ENCODE data around the gene MAST4. TPM values are rescaled to one million over a fixed set of nuclear protein-coding genes. Genes with fewer than 3 reads are reported as not detected.

MAST4 gene
- total RNA-seq, 1 donor, result 12.7 TPM

GRCh38 chr5:67214707-67215447 is 618.7 kb downstream of the MAST4 start:
- Histone ChIP-seq H3K4me2 (ENCODE audit: insufficient read depth, low read length) (no peak overlapping the region), H3K27me3 (ENCODE audit: insufficient read depth, low read length) (no peaks in the 10 kb centered on the region), H3K4me3 (ENCODE audit: insufficient read depth, low read length) (no peak overlapping the region), H3K79me2 (ENCODE audit: insufficient read depth, low read length) (no peaks in the 10 kb centered on the region), H3K27ac (ENCODE audit: low read depth, low read length) (no peak overlapping the region), H3K4me1 (ENCODE audit: insufficient read depth, low read length) (peaks cover 13% of the 10 kb centered on the region), H4K20me1 (ENCODE audit: insufficient read depth, low read length) (no peaks in the 10 kb centered on the region), H2AFZ (ENCODE audit: low read length) (peak overlapping the region; percentile 76), H3K36me3 (ENCODE audit: insufficient read depth, low read length) (no peaks in the 10 kb centered on the region), H3K9me3 (ENCODE audit: low read depth, low read length) (no peaks in the 10 kb centered on the region)
- TF ChIP-seq, protein P1, sequence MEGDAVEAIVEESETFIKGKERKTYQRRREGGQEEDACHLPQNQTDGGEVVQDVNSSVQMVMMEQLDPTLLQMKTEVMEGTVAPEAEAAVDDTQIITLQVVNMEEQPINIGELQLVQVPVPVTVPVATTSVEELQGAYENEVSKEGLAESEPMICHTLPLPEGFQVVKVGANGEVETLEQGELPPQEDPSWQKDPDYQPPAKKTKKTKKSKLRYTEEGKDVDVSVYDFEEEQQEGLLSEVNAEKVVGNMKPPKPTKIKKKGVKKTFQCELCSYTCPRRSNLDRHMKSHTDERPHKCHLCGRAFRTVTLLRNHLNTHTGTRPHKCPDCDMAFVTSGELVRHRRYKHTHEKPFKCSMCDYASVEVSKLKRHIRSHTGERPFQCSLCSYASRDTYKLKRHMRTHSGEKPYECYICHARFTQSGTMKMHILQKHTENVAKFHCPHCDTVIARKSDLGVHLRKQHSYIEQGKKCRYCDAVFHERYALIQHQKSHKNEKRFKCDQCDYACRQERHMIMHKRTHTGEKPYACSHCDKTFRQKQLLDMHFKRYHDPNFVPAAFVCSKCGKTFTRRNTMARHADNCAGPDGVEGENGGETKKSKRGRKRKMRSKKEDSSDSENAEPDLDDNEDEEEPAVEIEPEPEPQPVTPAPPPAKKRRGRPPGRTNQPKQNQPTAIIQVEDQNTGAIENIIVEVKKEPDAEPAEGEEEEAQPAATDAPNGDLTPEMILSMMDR (IDR thresholded peaks at IDR 0.05; ENCODE audit: extremely low read depth, low read depth, low read length), result no peak
- DNase-seq (ENCODE audit: insufficient read length, low spot score, missing footprints), result no peak

GRCh38 chr5:67215519-67216471 is 619.6 kb downstream of the MAST4 start:
- H3K36me3 ChIP-seq (ENCODE audit: insufficient read depth, low read length), result no peaks in the 10 kb centered on the region
- H3K4me1 ChIP-seq (ENCODE audit: insufficient read depth, low read length), result peaks cover 13% of the 10 kb centered on the region
- H3K27me3 ChIP-seq (ENCODE audit: insufficient read depth, low read length), result no peaks in the 10 kb centered on the region
- peak overlapping the region; percentile 57 for H3K4me3 ChIP-seq (ENCODE audit: insufficient read depth, low read length)
- H4K20me1 ChIP-seq (ENCODE audit: insufficient read depth, low read length), result no peaks in the 10 kb centered on the region
- no peaks in the 10 kb centered on the region for H3K79me2 ChIP-seq (ENCODE audit: insufficient read depth, low read length)
- peak overlapping the region; percentile 71 for H3K4me2 ChIP-seq (ENCODE audit: insufficient read depth, low read length)
- H2AFZ ChIP-seq (ENCODE audit: low read length), result peak overlapping the region; percentile 76
- H3K27ac ChIP-seq (ENCODE audit: low read depth, low read length), result no peak overlapping the region
- DNase-seq (ENCODE audit: insufficient read length, low spot score, missing footprints), result peak; percentile 75
- H3K9me3 ChIP-seq (ENCODE audit: low read depth, low read length), result no peaks in the 10 kb centered on the region
- TF ChIP-seq, protein P1 (IDR thresholded peaks at IDR 0.05; ENCODE audit: extremely low read depth, low read depth, low read length), result no peak

DNA sequence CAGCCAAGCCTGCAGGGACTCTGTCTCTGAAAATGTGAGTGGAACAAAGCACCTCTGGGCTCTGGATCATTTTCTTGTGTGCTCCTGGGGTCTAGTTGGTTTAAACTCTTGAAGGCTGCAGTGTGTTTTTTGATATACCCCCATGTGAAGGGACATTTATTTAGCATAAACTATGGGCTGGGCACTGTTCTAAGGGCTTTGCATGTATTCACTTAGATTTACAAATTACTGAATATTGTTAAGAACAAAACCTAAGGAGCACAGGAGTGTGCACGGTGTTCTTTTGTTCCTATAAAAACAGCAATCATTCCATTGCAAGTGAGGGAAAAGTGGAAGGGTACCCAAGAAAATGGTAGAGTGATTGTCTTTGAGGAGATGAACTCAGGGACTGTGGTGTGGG is 620.4 kb downstream of the MAST4 start:
- Histone ChIP-seq H3K79me2 (ENCODE audit: insufficient read depth, low read length) (no peaks in the 10 kb centered on the region), H3K4me1 (ENCODE audit: insufficient read depth, low read length) (peaks cover 13% of the 10 kb centered on the region), H2AFZ (ENCODE audit: low read length) (no peak overlapping the region), H3K36me3 (ENCODE audit: insufficient read depth, low read length) (no peaks in the 10 kb centered on the region), H3K27ac (ENCODE audit: low read depth, low read length) (no peak overlapping the region), H4K20me1 (ENCODE audit: insufficient read depth, low read length) (no peaks in the 10 kb centered on the region), H3K27me3 (ENCODE audit: insufficient read depth, low read length) (no peaks in the 10 kb centered on the region), H3K4me3 (ENCODE audit: insufficient read depth, low read length) (no peak overlapping the region), H3K4me2 (ENCODE audit: insufficient read depth, low read length) (peak overlapping the region; percentile 71), H3K9me3 (ENCODE audit: low read depth, low read length) (no peaks in the 10 kb centered on the region)
- TF ChIP-seq, protein P1 (IDR thresholded peaks at IDR 0.05; ENCODE audit: extremely low read depth, low read depth, low read length), result no peak
- no peak for DNase-seq (ENCODE audit: insufficient read length, low spot score, missing footprints)
